Calu3 (cell line): ENCODE results near the gene COL20A1. TPM values are rescaled to one million over a fixed set of nuclear protein-coding genes. Genes with fewer than 3 reads are reported as not detected.

Source experiments
- BruUV-seq: library from RNA; stranded (reverse); fragments of 400-500 nt; replicated peaks from 2 replicates; lab custom pipeline; 2021; lab: Mats Ljungman, UMichigan
- CTCF ChIA-PET: fragments of 300-600 bp; sonication (Branson Sonifier 250); formaldehyde crosslinking; loops from one replicate; lab custom pipeline; 2022; ENCODE audit warnings: antibody characterized with exemption; lab: Charles Lee
- DNase-seq: peaks from one replicate; pipeline ENCODE4 v3.0.0; 2022
- H3K27ac Mint-ChIP-seq: one replicate; pipeline ENCODE4 v1.8.0; 2022; ENCODE audit warnings: mixed read lengths; ENCODE audit not compliant: unreplicated experiment
- H3K27me3 Mint-ChIP-seq: one replicate; pipeline ENCODE4 v1.8.0; 2022; ENCODE audit warnings: mixed read lengths; ENCODE audit not compliant: unreplicated experiment
- H3K36me3 Mint-ChIP-seq: one replicate; pipeline ENCODE4 v1.8.0; 2022; ENCODE audit warnings: mild to moderate bottlenecking, moderate library complexity, mixed read lengths; ENCODE audit not compliant: insufficient read depth, unreplicated experiment
- H3K4me1 Mint-ChIP-seq: one replicate; pipeline ENCODE4 v1.8.0; 2022; ENCODE audit warnings: mild to moderate bottlenecking, low read depth, mixed read lengths; ENCODE audit not compliant: unreplicated experiment
- H3K4me3 Mint-ChIP-seq: one replicate; pipeline ENCODE4 v1.8.0; 2022; ENCODE audit warnings: mild to moderate bottlenecking, low read depth, moderate library complexity, mixed read lengths; ENCODE audit not compliant: unreplicated experiment
- H3K9me3 Mint-ChIP-seq: one replicate; pipeline ENCODE4 v1.8.0; 2022; ENCODE audit warnings: low read depth, mixed read lengths; ENCODE audit not compliant: unreplicated experiment
- CTCF ChIP-seq: fragments of 200-600 bp; IDR thresholded peaks from one replicate; pipeline ENCODE4 v1.8.0; 2022; ENCODE audit warnings: antibody characterized with exemption; ENCODE audit not compliant: unreplicated experiment
- intact Hi-C: fragments of 100-400 bp; cut with micrococcal nuclease; formaldehyde crosslinking; loops from one replicate; pipeline ENCODE4 v1.10.0; 2022; ENCODE audit not compliant: unreplicated experiment
- total RNA-seq: library from RNA; stranded (reverse); gene quantifications from 2 replicates; pipeline ENCODE4 v1.2.3, GENCODE V29; 2022

Gene COL20A1
- total RNA-seq, 1 experiment from 2014 or later = not detected

GRCh38 chr20:63277466-63278272, 15.3 kb upstream of the COL20A1 start:
- no peaks in the 10 kb centered on the region for H3K27me3 Mint-ChIP-seq
- no peak for TF ChIP-seq CTCF
- no peak overlapping the region for H3K4me3 Mint-ChIP-seq
- no TSS peak for BruUV-seq
- DNase-seq = no peak
- H3K36me3 Mint-ChIP-seq = peaks cover 73% of the 10 kb centered on the region
- no peaks in the 10 kb centered on the region for H3K9me3 Mint-ChIP-seq
- CTCF ChIA-PET = no interaction called here
- intact Hi-C loops = no loop called here
- H3K27ac Mint-ChIP-seq = no peak overlapping the region
- peaks cover 23% of the 10 kb centered on the region for H3K4me1 Mint-ChIP-seq

- no peak for DNase-seq
- Mint-ChIP-seq H3K9me3 (no peaks in the 10 kb centered on the region), H3K36me3 (peaks cover 70% of the 10 kb centered on the region), H3K27ac (no peak overlapping the region), H3K4me3 (no peak overlapping the region), H3K4me1 (peaks cover 19% of the 10 kb centered on the region), H3K27me3 (no peaks in the 10 kb centered on the region)
- CTCF ChIA-PET = interaction anchor here (0.7 kb wide), 1 partner anchor 996 kb away, joined by 3 read pairs; no protein-coding TSS in a partner anchor
- intact Hi-C loops = no loop called here
- no peak for TF ChIP-seq CTCF
- no TSS peak for BruUV-seq
These were observed 14.3 kb upstream of the COL20A1 start for GRCh38 chr20:63278661-63279060.

- H3K27me3 Mint-ChIP-seq = no peaks in the 10 kb centered on the region
- no peak for DNase-seq
- H3K4me3 Mint-ChIP-seq = no peak overlapping the region
- peaks cover 69% of the 10 kb centered on the region for H3K36me3 Mint-ChIP-seq
- BruUV-seq = no TSS peak
- no peak overlapping the region for H3K27ac Mint-ChIP-seq
- no peak for TF ChIP-seq CTCF
- intact Hi-C loops = no loop called here
- peaks cover 7% of the 10 kb centered on the region for H3K4me1 Mint-ChIP-seq
- H3K9me3 Mint-ChIP-seq = no peaks in the 10 kb centered on the region
- CTCF ChIA-PET = interaction anchor here (0.7 to 1.7 kb wide), 3 partner anchors 56 to 1021 kb away, joined by 4 to 6 read pairs (median 4); no protein-coding TSS in a partner anchor
These were observed 13.1 kb upstream of the COL20A1 start for GRCh38 chr20:63279931-63280330.

- intact Hi-C loops = no loop called here
- DNase-seq = no peak
- Mint-ChIP-seq H3K4me3 (no peak overlapping the region), H3K36me3 (peaks cover 66% of the 10 kb centered on the region), H3K9me3 (no peaks in the 10 kb centered on the region), H3K27ac (no peak overlapping the region), H3K4me1 (peaks cover 6% of the 10 kb centered on the region), H3K27me3 (no peaks in the 10 kb centered on the region)
- no TSS peak for BruUV-seq
- TF ChIP-seq CTCF = no peak
- CTCF ChIA-PET = interaction anchor here (0.7 to 1.7 kb wide), 2 partner anchors 57 to 1021 kb away, joined by 4 to 6 read pairs; no protein-coding TSS in a partner anchor
These were observed 12.6 kb upstream of the COL20A1 start for GRCh38 chr20:63280371-63280770.
